GM19397 (cell line): ENCODE results near the gene CPTP.
A peak's percentile ranks its signal among the peaks of the same experiment; 100 is the strongest.

Source experiments
- ATAC-seq: cut with Tn5 transposase; IDR thresholded peaks from one replicate; pipeline ENCODE4 v1.9.1; 2021; ENCODE audit warnings: mild to moderate bottlenecking, moderate library complexity; ENCODE audit not compliant: unreplicated experiment

The CPTP gene

DNA sequence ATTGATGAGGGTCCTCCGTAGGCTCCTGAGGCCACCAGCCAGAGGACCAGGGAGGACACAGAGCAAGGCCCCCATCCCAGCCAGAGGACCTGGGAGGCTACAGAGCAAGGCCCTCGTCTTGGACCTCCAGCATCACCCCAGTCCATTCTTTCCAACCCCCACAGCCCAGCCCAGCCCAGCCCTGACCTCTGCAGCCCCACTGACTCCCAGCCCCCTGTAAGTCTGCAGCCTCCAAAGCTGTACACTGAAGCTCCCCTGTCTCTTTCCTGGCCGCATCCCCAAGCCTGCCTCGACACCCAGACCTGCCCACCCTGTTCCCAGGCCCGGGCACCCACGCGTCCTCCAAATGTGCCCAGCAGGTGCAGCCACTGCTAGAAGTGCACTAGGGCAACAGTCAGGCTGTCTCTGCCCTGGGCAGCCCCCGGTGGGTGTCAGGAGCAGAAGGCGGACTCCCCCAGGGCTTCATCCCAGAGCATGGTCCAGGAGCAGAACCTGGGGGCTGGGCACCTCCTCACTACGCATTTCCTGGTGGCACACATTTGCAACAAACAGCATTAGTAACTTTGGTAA lies 22.5 kb downstream of the CPTP start:
- ATAC-seq = no peak

DNA sequence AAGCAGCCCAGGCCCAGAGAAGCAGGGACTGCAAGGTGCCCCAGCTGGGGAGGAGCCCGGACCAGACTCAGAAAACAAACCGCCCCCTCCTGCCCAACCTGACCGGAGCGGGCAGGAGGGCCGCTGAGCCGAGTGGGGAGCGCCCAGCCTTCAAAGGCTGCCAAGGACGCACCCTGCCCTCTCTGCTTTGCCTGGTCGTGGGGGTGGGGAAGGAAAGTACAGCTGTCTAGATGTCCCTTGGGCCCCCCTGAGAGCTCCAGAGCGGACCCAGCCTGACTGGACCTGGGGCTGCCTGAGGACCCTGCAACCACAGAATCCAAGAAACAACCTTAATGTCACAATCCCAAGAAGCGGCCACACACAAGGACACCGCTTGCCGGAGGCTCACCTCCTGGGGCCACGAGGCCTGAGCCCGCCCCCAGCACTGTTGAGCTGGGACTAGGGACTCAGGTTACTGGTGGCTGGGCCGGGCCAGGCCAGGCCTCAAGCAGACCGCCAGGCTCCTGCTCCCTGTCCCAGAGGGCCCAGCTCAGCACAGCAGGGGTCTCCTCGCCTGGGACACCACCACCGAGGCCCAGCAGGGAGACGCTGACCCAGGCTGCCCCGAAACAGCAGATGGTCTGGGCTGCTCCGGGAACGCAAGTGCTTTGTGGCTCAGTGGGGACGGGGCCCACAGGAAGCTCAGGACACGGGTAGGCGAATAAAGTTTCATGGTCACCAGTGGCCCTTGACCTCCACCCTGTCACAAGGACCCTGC lies 23.2 kb downstream of the CPTP start:
- no peak for ATAC-seq

DNA sequence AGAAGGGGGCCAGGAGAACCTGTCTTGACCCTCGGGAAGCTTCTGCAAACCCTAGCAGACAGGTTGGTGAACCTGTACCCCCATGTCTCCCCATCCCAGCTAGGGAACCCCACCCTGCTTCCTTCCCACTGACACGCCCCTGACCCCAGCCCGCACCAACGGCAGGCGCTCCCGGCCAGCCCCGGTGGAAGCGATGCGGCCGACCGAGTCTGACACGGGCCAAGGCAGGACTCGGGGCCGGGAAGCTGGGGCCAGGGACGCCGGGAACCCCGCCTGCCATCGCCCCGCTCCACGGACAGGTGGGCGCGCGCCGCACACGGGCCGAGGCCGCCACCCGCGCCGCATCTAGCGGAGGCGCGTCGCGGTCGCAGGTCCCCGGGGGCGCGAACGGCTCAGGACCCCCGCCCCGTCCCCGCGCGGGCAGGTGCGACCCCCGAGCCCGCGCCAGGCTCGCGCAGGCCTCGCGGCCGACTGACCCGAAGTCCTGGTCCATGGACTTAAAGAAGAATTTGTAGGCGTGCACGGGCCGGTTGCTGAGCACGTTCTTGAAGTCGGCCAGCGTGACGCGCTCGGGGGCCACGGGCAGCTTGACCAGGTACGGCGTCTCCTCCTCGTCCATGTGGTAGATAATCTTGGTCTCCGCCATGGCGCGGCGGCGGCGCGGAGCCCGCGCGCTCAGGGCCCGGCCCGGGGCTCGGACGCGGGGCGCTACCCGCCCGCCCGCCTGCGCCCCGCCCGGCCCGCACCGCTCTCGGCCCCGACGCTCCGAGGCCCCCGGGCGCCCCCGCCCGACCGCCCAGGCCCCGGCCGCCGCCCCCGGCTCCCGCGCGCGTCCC lies 24.0 kb downstream of the CPTP start:
- peak; percentile 36 for ATAC-seq

DNA sequence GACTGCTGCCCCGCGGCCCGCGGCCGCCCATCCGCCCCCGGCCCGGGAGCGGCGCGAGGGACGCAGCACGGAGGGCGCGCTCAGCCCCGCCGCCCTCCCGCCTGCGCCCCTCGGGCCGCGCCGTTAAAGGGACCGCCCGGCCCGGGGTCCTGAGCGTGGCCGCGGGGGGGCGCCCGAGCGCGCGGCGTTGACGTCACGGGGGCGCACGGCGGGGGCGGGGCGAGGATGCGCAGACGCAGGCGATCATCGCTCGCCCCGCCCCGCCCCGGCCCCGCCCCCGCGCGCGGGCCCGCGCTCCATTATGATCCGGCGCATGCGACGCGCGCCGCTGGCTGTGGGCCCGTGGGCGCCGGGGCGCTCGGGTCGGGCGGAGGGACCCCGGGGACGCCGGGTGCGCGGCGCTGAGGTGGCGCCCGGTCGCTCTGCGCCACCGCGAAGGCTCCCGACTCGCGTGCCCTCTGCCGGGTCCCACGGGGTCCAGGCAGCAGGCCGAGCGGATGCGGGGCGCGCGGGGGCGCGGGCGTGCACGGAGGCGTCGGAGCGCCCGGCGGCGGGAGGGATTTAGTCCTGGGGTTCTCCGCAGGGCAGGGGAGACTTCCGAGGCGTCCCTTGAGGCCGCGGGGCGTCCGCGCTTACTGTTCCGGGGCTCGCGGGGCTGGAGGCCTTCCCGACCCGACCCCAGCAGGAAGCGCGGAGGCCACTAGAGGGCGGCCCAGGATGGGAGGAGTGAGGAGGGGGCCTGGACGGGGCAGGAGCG lies 24.8 kb downstream of the CPTP start, which contains the start of gene DVL1:
TSS of gene DVL1 (minus strand) at position 163 of the 757 bp plus-strand sequence. CDS start 353 bp downstream, outside the sequence.
- peak; percentile 62 for ATAC-seq

DNA sequence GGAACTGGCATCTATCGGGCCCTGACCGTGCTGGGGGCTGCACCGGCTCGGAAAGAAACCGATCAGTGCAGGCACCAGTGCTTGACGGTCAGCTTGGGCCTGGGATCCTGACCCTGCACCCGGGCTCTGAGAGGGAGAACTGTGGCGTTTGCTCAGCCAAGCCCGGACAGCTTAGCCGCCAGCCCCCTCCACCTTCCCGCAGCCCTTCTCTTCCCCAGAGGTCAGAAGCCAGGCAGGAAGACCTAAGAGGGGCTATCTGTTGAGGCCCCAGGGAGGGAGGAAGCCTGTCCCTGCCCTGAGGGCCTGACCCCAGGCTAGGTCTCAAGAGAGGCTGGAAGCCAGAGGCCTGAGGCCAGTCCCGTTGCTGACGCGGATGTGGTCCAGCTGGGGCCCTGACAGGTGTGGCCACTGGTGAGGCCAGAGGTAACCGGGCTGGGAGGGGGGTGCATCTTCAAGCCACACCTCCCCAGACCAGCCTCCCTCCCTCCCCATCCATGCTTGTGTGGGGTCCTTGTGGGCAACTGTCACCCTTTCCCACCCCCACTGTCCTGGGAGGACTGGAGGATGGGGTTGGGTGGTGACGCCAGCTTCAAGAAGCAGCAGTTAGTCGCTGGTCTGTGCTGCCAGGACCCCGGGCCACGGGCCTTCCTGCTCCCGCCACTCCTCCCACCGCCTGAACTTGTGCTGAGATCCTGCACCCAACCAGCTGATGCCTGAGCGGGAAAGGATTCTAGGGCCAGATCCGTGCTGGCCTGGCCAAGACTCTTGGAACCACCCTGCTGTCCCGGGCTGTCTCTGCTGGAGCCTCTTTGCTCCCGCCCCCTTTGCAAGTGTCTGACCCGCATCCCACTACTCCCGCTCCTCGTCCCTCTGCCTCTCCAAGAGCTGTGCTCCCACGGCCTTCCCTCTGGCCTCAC lies 27.2 kb downstream of the CPTP start:
- ATAC-seq = no peak

DNA sequence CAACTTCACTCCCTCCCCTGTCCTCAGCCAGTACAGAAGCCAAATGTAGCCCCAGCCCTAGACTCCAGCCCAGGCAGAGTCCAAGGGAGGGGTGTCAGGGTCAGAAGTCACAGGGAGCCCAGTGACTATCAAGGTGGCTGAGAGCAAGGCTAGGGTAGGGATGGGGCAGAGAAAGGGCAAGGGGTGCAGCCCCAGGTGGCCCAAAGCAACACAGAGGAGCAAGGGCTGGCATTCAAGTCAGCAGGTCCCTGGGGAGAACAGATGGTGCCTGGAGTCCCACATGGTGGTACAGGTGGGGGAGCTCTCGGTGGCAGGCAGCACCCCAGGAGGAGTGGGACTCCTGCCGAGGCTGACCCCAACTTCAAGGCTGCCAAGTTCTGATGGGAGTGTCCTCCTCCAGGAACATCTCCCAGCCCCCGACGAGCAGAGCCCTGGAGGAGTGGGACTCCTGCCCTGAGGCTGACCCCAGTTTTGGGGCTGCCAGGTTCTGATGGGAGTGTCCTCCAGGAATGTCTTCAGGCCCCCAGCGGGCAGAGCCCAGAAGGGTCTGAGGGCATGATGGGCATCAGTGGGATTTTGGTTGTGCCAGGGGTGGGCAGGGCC lies 28.3 kb downstream of the CPTP start:
- ATAC-seq = no peak

DNA sequence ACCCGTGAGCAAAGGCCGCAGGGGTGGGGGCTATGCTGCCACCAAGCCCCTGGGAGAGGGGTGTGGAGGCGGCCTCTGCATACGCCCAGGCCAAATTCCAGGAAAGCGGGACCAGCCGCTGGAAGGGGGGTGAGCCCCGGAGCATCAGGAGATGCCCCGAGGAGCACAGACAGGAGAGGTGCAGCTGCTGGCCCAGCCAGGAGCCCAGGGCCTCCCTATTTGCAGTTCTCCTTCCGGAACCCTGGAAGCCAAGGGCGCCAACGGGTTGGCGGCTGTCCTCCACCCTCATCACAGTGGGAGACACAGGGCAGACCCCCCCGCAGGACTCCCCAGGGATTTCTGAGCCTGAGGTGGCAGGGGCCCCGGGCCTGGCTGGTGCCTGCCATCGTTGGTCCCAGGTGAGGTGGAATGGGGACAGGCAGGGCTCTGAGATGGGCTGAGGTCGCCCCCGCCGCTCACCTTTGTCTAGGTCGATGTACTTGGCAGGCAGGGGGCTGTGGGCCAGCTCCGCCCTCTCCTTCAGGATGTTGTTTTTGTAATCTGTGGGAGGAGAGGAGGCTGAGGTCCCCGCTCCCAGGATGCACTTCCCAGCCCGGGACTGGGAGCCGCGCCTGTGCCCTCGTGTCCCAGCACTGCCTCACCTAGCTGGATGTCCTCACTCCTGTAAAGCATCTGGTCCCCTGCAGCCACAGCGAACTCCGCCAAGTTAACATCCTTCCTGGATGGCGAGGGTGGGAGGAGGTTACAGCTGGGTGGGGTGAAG lies 29.0 kb downstream of the CPTP start:
- no peak for ATAC-seq

DNA sequence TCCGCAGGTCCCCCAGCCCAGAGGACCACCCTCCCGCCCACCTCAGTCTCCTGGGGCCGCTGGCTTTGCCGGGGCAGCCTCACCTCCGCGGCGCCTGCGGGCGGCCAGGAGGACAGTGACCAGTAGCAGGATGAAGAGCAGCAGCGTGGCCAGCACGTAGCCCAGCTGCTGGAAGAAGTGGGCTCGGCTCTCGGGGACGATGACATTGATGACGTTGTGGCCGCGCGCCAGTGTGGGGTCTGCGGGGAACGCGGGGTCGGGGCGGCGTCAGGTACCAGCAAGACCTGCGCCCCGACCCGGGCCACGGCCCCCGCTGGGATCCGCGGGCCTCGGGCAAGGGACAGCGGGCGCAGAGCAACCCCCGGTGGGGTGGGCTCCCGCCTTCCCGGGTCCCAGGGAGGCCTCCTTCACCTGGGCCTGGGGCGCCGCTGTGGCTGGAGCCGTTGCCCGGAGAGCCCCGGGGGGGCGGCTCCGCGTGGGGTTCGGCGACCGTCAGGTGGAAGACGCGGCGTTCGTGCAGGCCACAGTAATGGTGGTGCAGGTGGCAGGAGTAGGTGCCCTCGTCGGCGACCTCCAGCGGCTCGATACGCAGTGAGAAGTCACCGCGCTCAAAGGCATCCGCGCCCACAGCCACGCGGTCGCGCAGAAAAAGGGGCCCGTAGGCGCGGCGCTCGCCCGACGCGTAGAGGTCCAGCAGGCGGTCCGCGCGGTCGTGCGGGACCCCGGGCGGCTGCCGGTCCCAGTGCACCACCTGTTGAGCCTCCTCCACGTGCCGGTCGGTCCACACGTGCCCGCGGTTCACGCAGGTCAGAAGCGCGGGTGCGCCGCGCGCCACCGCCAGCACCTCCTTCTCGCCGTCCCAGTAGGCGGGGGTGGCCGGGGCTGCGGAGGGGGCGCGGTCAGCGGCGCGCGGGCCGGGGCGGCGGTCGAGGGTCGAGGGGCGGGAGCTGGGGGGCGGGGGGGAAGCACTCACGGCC lies 30.0 kb downstream of the CPTP start:
- ATAC-seq = no peak

DNA sequence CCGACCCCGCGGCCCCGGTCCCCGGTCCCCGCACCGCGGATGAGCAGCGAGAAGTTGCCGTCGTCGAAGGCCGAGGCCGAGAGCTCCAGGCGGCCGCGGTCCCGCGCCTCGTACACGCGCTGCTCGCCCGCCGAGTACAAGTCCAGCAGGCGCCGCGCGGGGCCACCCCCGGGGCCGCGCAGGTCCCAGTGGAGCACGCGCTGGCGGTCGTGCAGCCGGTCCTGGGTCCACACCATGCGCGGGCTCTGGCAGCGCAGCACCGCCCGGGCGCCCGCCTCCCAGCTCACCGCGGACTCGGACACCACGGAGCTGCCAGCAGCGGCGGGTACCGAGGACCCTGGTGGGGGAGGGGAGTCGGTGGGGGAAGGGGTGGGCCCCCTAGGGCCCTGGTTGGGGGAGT lies 30.8 kb downstream of the CPTP start:
- no peak for ATAC-seq

DNA sequence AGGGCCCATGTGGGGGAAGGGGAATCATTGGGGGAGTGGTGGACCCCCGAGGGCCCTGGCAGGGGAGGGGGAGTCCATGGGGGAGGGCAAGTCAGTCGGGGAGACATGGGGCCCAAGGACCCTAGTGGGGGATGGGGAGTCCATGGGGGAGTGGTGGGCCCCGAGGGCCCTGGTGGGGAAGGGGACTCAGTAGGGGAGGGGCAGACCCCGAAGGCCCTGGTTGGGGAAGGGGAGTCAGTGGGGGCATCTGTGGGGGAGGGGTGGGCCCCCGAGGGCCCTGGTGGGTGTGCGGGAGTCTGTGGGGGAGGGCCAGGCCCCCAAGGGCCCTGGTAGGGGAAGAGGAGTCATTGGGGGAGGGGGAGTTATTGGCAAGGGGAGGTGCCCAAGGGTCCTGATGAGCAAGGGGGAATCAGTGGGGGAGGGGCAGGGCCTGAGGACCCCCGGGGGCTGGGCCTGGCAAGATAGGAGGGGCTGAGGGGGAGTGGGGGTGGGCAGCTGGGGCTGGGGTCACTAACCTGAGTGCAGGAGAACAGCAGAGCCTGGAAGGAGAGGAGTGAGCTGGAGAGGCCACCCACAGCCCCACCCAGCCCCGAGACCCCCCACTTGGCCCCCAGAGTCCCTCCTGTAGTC lies 31.7 kb downstream of the CPTP start:
- no peak for ATAC-seq

DNA sequence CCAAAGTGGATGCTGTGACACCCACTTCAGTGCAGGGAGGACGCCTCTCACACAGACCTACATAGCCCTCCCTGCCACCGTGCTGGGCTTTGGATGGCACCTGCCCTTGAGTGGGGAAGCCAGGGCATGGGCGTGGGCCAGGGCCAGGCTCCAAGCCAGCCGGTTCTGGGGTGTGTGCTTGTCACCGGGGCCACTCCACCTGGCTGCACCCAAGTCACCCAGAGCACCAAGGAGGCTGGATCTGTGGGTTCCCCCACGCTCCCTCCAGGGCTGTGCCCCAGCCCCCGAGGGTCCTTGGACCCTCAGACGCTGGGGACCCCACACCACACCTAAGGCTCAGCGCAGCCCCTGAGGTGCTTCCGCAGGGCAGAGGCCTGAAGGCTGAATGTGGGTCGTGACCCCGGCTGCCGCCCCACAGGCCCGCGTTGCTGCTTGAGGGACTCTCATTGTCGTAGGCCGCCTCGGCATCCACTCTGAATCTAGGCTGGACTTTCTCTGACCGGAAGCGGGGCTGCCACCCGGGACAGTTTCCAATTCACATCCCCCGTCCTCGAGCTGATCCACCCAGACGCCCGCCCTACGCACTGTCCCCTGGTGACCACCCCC lies 32.3 kb downstream of the CPTP start:
- no peak for ATAC-seq

DNA sequence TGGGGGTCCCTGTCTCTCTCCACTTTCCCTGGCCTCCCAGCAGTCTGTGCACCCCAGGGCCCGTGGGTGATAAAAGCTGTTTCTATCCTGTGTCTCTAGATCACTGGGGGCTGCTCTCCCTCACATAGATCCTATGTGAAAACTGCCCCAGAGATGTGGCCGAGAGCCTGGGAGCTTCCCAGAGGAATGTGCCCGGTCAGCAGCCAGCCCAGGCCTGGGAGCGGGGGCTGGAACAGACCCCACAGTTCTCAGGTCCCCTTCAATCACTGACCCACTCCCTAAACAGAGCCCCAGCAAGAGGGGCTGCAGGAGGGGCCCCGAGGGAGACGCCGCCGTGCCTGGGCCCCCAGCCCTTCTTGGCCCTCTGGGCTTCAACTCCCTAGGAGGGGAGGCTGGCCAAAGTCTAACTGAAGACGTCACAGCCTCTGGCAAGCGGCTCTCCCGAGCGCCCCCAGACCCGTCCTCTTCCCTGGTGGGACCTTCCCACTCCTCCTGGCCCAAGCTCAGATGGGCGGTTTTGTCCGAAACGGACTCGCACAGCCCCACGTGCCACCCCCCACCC lies 33.4 kb downstream of the CPTP start:
- no peak for ATAC-seq

DNA sequence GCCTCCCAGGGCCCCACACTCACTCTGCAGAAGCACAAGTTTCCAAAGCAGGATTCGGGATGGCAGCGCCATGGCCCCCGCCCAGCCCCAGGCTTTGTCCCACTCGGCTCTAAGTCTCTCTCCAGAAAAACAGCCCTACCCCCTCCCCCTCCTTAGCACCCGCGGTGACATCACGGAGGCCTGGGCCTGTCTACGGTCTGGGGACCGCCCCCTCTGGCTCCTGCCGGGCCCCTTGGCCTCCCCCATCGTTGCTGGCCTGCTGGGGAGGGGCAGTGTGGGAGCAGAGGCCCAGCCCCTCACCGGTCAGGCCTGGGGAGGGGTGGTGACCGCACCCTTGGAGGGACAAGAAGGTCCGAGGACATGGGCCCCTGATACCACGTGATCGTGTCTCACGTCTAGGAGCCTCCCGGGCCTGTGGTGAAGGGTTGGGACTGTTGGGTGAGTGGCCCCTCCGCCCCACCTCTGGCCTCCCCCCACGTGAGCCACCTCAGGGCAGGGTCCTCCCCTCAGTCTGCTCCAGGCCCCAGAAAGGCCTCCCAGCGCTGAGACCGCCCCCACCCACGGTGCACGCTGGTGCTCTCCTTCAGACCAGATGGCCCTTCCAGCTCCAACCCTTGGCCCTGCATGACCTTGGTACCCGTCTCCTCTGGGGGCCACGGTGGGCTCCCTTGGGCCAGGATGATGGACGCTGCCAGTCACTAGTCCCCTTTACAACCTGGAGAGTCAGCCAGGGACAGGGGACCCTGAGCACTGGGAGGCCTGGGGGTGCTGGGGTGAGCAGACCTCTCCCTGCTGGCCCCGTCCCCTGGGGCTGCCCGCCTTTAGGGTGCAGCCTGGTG lies 34.0 kb downstream of the CPTP start, which contains the start of gene MXRA8:
TSS of gene MXRA8 (minus strand) at position 123 of the 839 bp plus-strand sequence. CDS start at position 72, 51 bp downstream.
- ATAC-seq = no peak

DNA sequence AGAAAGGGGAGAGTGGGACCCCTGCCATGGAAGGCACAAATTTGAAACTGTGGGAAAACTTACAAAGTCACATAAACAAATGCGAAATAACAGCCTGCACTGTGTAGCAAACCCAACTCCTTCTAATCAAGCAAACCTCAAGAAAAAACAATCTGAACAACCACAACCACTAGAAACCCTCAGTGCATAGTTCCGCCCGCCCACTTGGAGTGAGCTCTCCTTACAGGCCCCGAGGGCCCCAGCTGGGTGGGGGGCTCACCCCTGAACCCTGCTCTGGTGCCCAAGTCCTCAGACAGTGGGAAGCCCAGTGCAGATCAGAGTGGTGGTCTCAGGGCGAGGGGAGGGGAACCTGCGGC lies 34.7 kb downstream of the CPTP start:
- no peak for ATAC-seq

DNA sequence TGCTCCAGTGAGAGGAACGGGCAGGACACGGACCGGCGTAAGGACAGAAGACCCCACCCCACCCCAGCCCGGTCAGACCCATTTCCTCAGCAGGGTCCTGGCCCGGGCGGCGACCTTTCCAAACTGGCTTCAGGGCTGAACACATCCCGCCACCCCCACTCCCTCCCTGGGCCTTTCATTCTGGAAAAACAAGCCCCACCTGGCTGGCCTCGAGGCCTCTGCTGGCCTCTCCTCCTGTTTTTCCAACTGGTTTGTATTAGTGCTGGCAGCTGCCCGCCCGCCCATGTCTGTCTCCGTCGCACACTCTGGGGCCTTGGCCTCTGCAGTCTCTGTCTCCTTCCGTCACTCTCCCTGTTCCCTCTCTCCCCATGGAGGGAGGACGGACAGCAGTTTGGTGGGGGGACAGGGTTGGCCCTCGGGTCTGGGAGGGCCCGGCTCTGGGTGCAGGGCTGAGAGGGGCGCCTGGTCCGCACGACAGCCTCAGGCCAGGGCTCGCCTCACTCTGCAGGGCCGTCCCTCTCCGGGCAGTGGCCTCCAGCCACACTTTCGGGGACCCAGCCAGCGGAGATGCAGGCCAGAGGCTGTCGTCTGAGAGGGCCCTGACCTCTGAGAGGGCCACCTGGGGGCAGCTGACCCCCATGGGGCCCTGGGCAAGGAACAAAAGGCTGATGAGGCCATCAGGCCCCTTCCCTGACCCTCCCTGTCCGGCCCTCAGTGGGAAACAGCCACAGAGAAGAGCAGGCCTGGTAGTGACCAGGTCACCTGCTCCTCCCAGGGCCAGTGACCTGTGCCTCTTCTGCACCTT lies 35.3 kb downstream of the CPTP start:
- ATAC-seq = no peak
